D341Med (cell line): Measurements from ENCODE around the gene RSRC1.
"Not testable (repeated sequence)": the region's sequence is repeated elsewhere in the genome, so short reads cannot be mapped to it uniquely, and the experiment has no call there.

Experiments used
- DNase-seq: peaks from one replicate; pipeline ENCODE4 v3.0.0; 2012; ENCODE audit warnings: low spot score

RSRC1 gene

GRCh38 chr3:158109804-158110657 lies at the start of gene RSRC1:
Gene RSRC1, plus strand, starts transcription at chr3:158110089. Its CDS starts 12,016 bp downstream, at chr3:158122105.
- peak; percentile 91 for DNase-seq

- not testable (repeated sequence) for DNase-seq
Observed at GRCh38 chr3:158065574-158065973, 44.3 kb upstream of the RSRC1 start.

GRCh38 chr3:158072790-158073189 lies 37.1 kb upstream of the RSRC1 start:
- no peak for DNase-seq

- no peak for DNase-seq
Observed at GRCh38 chr3:158074591-158074990, 35.3 kb upstream of the RSRC1 start.

GRCh38 chr3:158079599-158079998 lies 30.3 kb upstream of the RSRC1 start:
- DNase-seq: no peak

- no peak for DNase-seq
Observed at GRCh38 chr3:158084651-158085050, 25.2 kb upstream of the RSRC1 start.

GRCh38 chr3:158085358-158085757 lies 24.5 kb upstream of the RSRC1 start:
- no peak for DNase-seq

GRCh38 chr3:158085931-158086330 lies 24.0 kb upstream of the RSRC1 start:
- DNase-seq: no peak

GRCh38 chr3:158086361-158086760 lies 23.5 kb upstream of the RSRC1 start:
- DNase-seq: no peak

- no peak for DNase-seq
Observed at GRCh38 chr3:158086776-158087175, 23.1 kb upstream of the RSRC1 start.

GRCh38 chr3:158091531-158091930 lies 18.4 kb upstream of the RSRC1 start:
- no peak for DNase-seq

GRCh38 chr3:158093526-158093925 lies 16.4 kb upstream of the RSRC1 start:
- no peak for DNase-seq

GRCh38 chr3:158094235-158095110 lies 15.4 kb upstream of the RSRC1 start:
- no peak for DNase-seq

- DNase-seq: no peak
Observed at GRCh38 chr3:158095111-158095813, 14.6 kb upstream of the RSRC1 start.

GRCh38 chr3:158095814-158096704 lies 13.8 kb upstream of the RSRC1 start:
- no peak for DNase-seq

- no peak for DNase-seq
Observed at GRCh38 chr3:158097081-158097592, 12.8 kb upstream of the RSRC1 start.

GRCh38 chr3:158097593-158098308 lies 12.1 kb upstream of the RSRC1 start:
- peak; percentile 95 for DNase-seq

- DNase-seq: no peak
Observed at GRCh38 chr3:158098309-158098639, 11.6 kb upstream of the RSRC1 start.

GRCh38 chr3:158098834-158099424 lies 11.0 kb upstream of the RSRC1 start:
- no peak for DNase-seq

GRCh38 chr3:158100681-158101080 lies 9.2 kb upstream of the RSRC1 start:
- no peak for DNase-seq
